CD4-positive, alpha-beta memory T cell (primary cell): ENCODE data around the gene TWF2. TPM values are rescaled to one million over a fixed set of nuclear protein-coding genes. Genes with fewer than 3 reads are reported as not detected.

Source experiments
- CTCF ChIA-PET: fragments of 350-600 bp; sonication (Branson Sonifier 250); formaldehyde crosslinking; loops from one replicate; lab custom pipeline; 2021; ENCODE audit warnings: inconsistent platforms; ENCODE audit not compliant: partially characterized antibody; lab: Charles Lee
- POLR2A ChIA-PET: fragments of 350-600 bp; sonication (Branson Sonifier 250); formaldehyde crosslinking; loops from one replicate; lab custom pipeline; 2021; ENCODE audit not compliant: partially characterized antibody; lab: Charles Lee
- DNase-seq, 5 donors: peaks; one replicate each; pipeline versions ENCODE4 v3.0.0 to v3.0.0-alpha.2; 2020 to 2022; ENCODE audit warnings: mixed read lengths in 1 of 5
- H3K27ac ChIP-seq: one replicate; pipeline ENCODE4 v1.7.0; 2013; ENCODE audit warnings: low read depth, low read length
- H3K27me3 ChIP-seq: 2 replicates; pipeline ENCODE4 v1.7.0; 2013; ENCODE audit warnings: mild to moderate bottlenecking, low read length, moderate library complexity; ENCODE audit not compliant: insufficient read depth
- H3K36me3 ChIP-seq: 2 replicates; pipeline ENCODE4 v1.7.0; 2013; ENCODE audit warnings: mild to moderate bottlenecking, low read length, moderate library complexity; ENCODE audit not compliant: insufficient read depth
- H3K4me1 ChIP-seq: 2 replicates; pipeline ENCODE4 v1.7.0; 2013; ENCODE audit warnings: mild to moderate bottlenecking, low read length, moderate library complexity; ENCODE audit not compliant: insufficient read depth
- H3K4me3 ChIP-seq, 2 donors: one replicate each; pipeline ENCODE4 v1.7.0; 2013; ENCODE audit warnings: low read length in 2 of 2, mild to moderate bottlenecking in 1 of 2
- H3K9me3 ChIP-seq, 2 donors: one replicate each; pipeline ENCODE4 v1.7.0; 2013; ENCODE audit warnings: low read length in 2 of 2, control low read depth in 1 of 2; ENCODE audit not compliant: control insufficient read depth in 1 of 2
- H3K27ac Mint-ChIP-seq, 7 donors: one replicate each; pipeline ENCODE4 v1.8.0; 2020 to 2021; ENCODE audit warnings: mixed read lengths in 7 of 7, mild to moderate bottlenecking in 6 of 7, inconsistent platforms in 3 of 7, moderate library complexity in 3 of 7
- H3K27me3 Mint-ChIP-seq, 2 donors: one replicate each; pipeline ENCODE4 v1.8.0; 2020 to 2021; ENCODE audit warnings: mixed read lengths in 2 of 2
- H3K36me3 Mint-ChIP-seq, 2 donors: one replicate each; pipeline ENCODE4 v1.8.0; 2020 to 2021; ENCODE audit warnings: mixed read lengths in 2 of 2, inconsistent platforms in 1 of 2, mild to moderate bottlenecking in 1 of 2
- H3K4me1 Mint-ChIP-seq, 4 donors: one replicate each; pipeline ENCODE4 v1.8.0; 2020 to 2021; ENCODE audit warnings: mixed read lengths in 4 of 4, mild to moderate bottlenecking in 1 of 4
- H3K4me3 Mint-ChIP-seq, 8 donors: one replicate each; pipeline ENCODE4 v1.8.0; 2020 to 2021; ENCODE audit warnings: mixed read lengths in 8 of 8, mild to moderate bottlenecking in 7 of 8, moderate library complexity in 6 of 8, inconsistent platforms in 3 of 8
- H3K9me3 Mint-ChIP-seq, 8 donors: one replicate each; pipeline ENCODE4 v1.8.0; 2020 to 2021; ENCODE audit warnings: mixed read lengths in 8 of 8, mild to moderate bottlenecking in 5 of 8, inconsistent platforms in 3 of 8, moderate library complexity in 1 of 8
- intact Hi-C: fragments of 100-400 bp; cut with micrococcal nuclease; formaldehyde crosslinking; loops from one replicate; pipeline ENCODE4 v1.15.1; 2023
- polyA plus RNA-seq, 2 donors: library from polyadenylated mRNA; unstranded; fragments of 300-500 nt; fragmentation: Illumina TruSeq; gene quantifications; one replicate each; pipeline ENCODE4 v1.2.3, GENCODE V29; 2021
- total RNA-seq, 2 experiments: library from RNA; stranded (reverse); gene quantifications; one replicate each; pipeline ENCODE4 v1.2.3, GENCODE V29; 2021

The TWF2 gene
- total and polyA plus RNA-seq, 4 experiments from 2014 or later = 69.3 to 124 (median 98.9) TPM

- Mint-ChIP-seq H3K27me3 (no peaks in the 10 kb centered on the region), H3K9me3 (no peaks in the 10 kb centered on the region), H3K4me3 (peak overlapping the region; percentile 45 to 91 (median 80)), H3K36me3 (peaks cover 30 to 42% of the 10 kb centered on the region in 2 donors), H3K4me1 (peaks cover 43 to 79% (median 57%) of the 10 kb centered on the region in 4 donors), H3K27ac (peak overlapping the region; percentile 84 to 97 (median 95))
- Histone ChIP-seq H3K27me3 (no peaks in the 10 kb centered on the region), H3K36me3 (peaks cover 34% of the 10 kb centered on the region), H3K4me3 (peak overlapping the region; percentile 10 to 30), H3K4me1 (peaks cover 74% of the 10 kb centered on the region), H3K27ac (peak overlapping the region; percentile 60), H3K9me3 (no peaks in the 10 kb centered on the region)
- CTCF ChIA-PET = interaction anchor here (0.8 to 12.2 kb wide), 8 partner anchors 9 to 195 kb away, joined by 3 to 247 read pairs (median 7); partner anchors contain the start of genes TLR9, TWF2 and WDR82
- DNase-seq = peak; percentile 45 to 91 (median 49)
- POLR2A ChIA-PET = interaction anchor here (0.9 to 13.6 kb wide), 17 partner anchors 10 to 234 kb away, joined by 3 to 156 read pairs (median 4); partner anchors contain the start of genes ACY1, ALAS1, DUSP7 and GLYCTK
- intact Hi-C loops = loop anchor here (2.0 kb wide), 1 partner anchor 18 kb away; the partner anchor contains the start of gene ALAS1
These were observed 22.2 kb downstream of the TWF2 start for GRCh38 chr3:52216585-52217408.

DNA sequence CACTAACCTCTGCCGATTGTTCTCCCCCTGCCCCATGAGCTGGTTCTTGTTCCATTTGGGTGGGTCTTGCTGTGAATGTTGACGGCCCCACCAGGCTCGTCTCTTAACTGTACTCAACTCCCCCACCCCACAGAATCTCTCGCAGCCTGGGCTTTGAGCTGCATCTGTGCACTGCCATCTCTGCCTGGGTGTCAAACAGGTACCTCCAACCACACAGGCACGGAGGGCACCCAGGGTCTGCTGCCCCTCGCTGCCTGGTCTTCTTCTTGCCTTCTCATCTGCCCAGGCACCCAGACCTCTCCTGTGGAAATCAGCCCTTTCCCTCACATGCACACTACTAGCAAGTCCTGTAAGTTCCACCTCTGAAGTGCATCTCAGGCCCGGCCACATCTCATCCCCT, 23.6 kb downstream of the TWF2 start:
- Histone ChIP-seq H3K36me3 (peaks cover 48% of the 10 kb centered on the region), H3K4me1 (peaks cover 60% of the 10 kb centered on the region), H3K27ac (no peak overlapping the region)

GRCh38 chr3:52213901-52214300, 25.1 kb downstream of the TWF2 start:
- Mint-ChIP-seq H3K27ac (peak overlapping the region in 2 of 7 donors; percentile 62 to 84), H3K9me3 (no peaks in the 10 kb centered on the region), H3K36me3 (peaks cover 50 to 71% of the 10 kb centered on the region in 2 donors), H3K4me3 (no peak overlapping the region), H3K27me3 (no peaks in the 10 kb centered on the region), H3K4me1 (peaks cover 32 to 51% (median 38%) of the 10 kb centered on the region in 4 donors)
- Histone ChIP-seq H3K4me1 (peaks cover 45% of the 10 kb centered on the region), H3K27ac (no peak overlapping the region), H3K4me3 (no peak overlapping the region), H3K36me3 (peaks cover 54% of the 10 kb centered on the region), H3K27me3 (no peaks in the 10 kb centered on the region), H3K9me3 (no peaks in the 10 kb centered on the region)
- no peak for DNase-seq
- intact Hi-C loops = no loop called here
- POLR2A ChIA-PET = interaction anchor here (1.7 kb wide), 1 partner anchor 25 kb away, joined by 6 read pairs; the partner anchor contains the start of gene TWF2
- CTCF ChIA-PET = no interaction called here

More for the DNA sequence above, 23.6 kb downstream of the TWF2 start:
- Mint-ChIP-seq H3K4me3 (peak overlapping the region in 6 of 8 donors; percentile 2 to 61 (median 32)), H3K4me1 (peaks cover 38 to 64% (median 47%) of the 10 kb centered on the region in 4 donors), H3K27me3 (no peaks in the 10 kb centered on the region), H3K9me3 (no peaks in the 10 kb centered on the region), H3K27ac (peak overlapping the region; percentile 62 to 97 (median 84)), H3K36me3 (peaks cover 41 to 56% of the 10 kb centered on the region in 2 donors)
- no peak overlapping the region for H3K4me3 ChIP-seq
- intact Hi-C loops = no loop called here
- POLR2A ChIA-PET = interaction anchor here (1.2 to 13.6 kb wide), 3 partner anchors 19 to 66 kb away, joined by 3 to 156 read pairs (median 6); partner anchors contain the start of genes TWF2 and WDR82
- CTCF ChIA-PET = interaction anchor here (1.1 kb wide), 1 partner anchor 16 kb away, joined by 3 read pairs; no protein-coding TSS in a partner anchor
- DNase-seq = no peak
- no peaks in the 10 kb centered on the region for H3K27me3 ChIP-seq
- H3K9me3 ChIP-seq = no peaks in the 10 kb centered on the region

- POLR2A ChIA-PET = interaction anchor here (3.4 kb wide), 1 partner anchor 8 kb away, joined by 11 read pairs; no protein-coding TSS in a partner anchor
These were observed 26.0 kb downstream of the TWF2 start for GRCh38 chr3:52213005-52213404.

DNA sequence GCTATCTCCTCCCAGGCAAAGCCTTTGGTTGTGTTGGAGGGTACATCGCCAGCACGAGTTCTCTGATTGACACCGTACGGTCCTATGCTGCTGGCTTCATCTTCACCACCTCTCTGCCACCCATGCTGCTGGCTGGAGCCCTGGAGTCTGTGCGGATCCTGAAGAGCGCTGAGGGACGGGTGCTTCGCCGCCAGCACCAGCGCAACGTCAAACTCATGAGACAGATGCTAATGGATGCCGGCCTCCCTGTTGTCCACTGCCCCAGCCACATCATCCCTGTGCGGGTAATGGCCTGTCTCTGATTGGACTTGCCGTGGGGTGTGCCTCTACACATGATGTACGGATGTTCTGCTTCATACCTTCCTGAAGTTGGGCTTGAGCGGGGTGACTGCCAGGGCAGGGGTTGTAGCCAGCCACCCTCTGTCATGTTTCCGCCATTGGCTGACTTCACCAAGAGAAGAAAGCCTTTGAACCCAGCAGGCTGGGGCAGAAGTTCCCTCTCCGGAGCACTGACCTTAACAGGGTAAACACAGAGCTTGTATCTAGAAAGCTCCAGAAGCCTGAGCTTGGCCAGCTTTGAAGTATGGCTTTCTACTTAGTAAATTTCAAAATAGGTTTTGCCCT, 27.6 kb downstream of the TWF2 start:
- intact Hi-C loops = no loop called here

More at GRCh38 chr3:52213005-52213404, 26.0 kb downstream of the TWF2 start:
- no peak overlapping the region for H3K4me3 ChIP-seq
- Mint-ChIP-seq H3K4me1 (peaks cover 24 to 42% (median 31%) of the 10 kb centered on the region in 4 donors), H3K27me3 (no peaks in the 10 kb centered on the region), H3K9me3 (no peaks in the 10 kb centered on the region), H3K36me3 (peaks cover 57 to 80% of the 10 kb centered on the region in 2 donors), H3K27ac (peak overlapping the region in 1 of 7 donors; percentile 51), H3K4me3 (no peak overlapping the region)
- H3K27me3 ChIP-seq = no peaks in the 10 kb centered on the region
- H3K4me1 ChIP-seq = peaks cover 36% of the 10 kb centered on the region
- peaks cover 63% of the 10 kb centered on the region for H3K36me3 ChIP-seq
- no peaks in the 10 kb centered on the region for H3K9me3 ChIP-seq
- DNase-seq = no peak
- CTCF ChIA-PET = interaction anchor here (1.4 to 2.1 kb wide), 2 partner anchors 8 to 119 kb away, joined by 3 to 8 read pairs; no protein-coding TSS in a partner anchor
- H3K27ac ChIP-seq = no peak overlapping the region
- intact Hi-C loops = no loop called here

GRCh38 chr3:52210550-52211046, 28.4 kb downstream of the TWF2 start:
- intact Hi-C loops = no loop called here
- Mint-ChIP-seq H3K4me3 (no peak overlapping the region), H3K9me3 (no peaks in the 10 kb centered on the region), H3K36me3 (peaks cover 75 to 93% of the 10 kb centered on the region in 2 donors), H3K27me3 (no peaks in the 10 kb centered on the region), H3K27ac (peak overlapping the region in 1 of 7 donors; percentile 27), H3K4me1 (peaks cover 14 to 28% (median 16%) of the 10 kb centered on the region in 4 donors)
- DNase-seq = no peak
- CTCF ChIA-PET = interaction anchor here (1.0 to 3.1 kb wide), 3 partner anchors 10 to 128 kb away, joined by 3 to 13 read pairs (median 7); no protein-coding TSS in a partner anchor
- Histone ChIP-seq H3K36me3 (peaks cover 82% of the 10 kb centered on the region), H3K27ac (no peak overlapping the region), H3K27me3 (no peaks in the 10 kb centered on the region), H3K9me3 (no peaks in the 10 kb centered on the region), H3K4me3 (no peak overlapping the region), H3K4me1 (peaks cover 12% of the 10 kb centered on the region)
- POLR2A ChIA-PET = interaction anchor here (1.0 to 3.4 kb wide), 2 partner anchors 10 to 36 kb away, joined by 3 to 11 read pairs; no protein-coding TSS in a partner anchor

More for the DNA sequence above, 27.6 kb downstream of the TWF2 start:
- no peaks in the 10 kb centered on the region for H3K9me3 ChIP-seq
- Mint-ChIP-seq H3K36me3 (peaks cover 69 to 87% of the 10 kb centered on the region in 2 donors), H3K4me3 (no peak overlapping the region), H3K27ac (peak overlapping the region in 2 of 7 donors; percentile 27 to 48), H3K27me3 (no peaks in the 10 kb centered on the region), H3K9me3 (no peaks in the 10 kb centered on the region), H3K4me1 (peaks cover 13 to 33% (median 16%) of the 10 kb centered on the region in 4 donors)
- H3K27me3 ChIP-seq = no peaks in the 10 kb centered on the region
- peaks cover 74% of the 10 kb centered on the region for H3K36me3 ChIP-seq
- CTCF ChIA-PET = interaction anchor here (1.4 to 3.1 kb wide), 3 partner anchors 9 to 127 kb away, joined by 3 to 13 read pairs (median 8); no protein-coding TSS in a partner anchor
- POLR2A ChIA-PET = interaction anchor here (3.4 kb wide), 1 partner anchor 10 kb away, joined by 11 read pairs; no protein-coding TSS in a partner anchor
- no peak overlapping the region for H3K27ac ChIP-seq
- no peak for DNase-seq
- no peak overlapping the region for H3K4me3 ChIP-seq
- peaks cover 20% of the 10 kb centered on the region for H3K4me1 ChIP-seq
